Fibroblast of lung (primary cell): ENCODE measurements around the gene CDIP1. TPM values are rescaled to one million over a fixed set of nuclear protein-coding genes. Genes with fewer than 3 reads are reported as not detected.

ENCODE experiments used
- DNase-seq, 2 donors: peaks; one replicate each; pipeline versions ENCODE4 v3.0.0 to v3.0.0-alpha.2; 2010; ENCODE audit warnings: low read depth in 2 of 2
- H2AFZ ChIP-seq: 2 replicates; pipeline ENCODE4 v1.5.1; 2012; ENCODE audit warnings: low read length, control low read depth, inconsistent platforms
- H3K27ac ChIP-seq: 2 replicates; pipeline ENCODE4 v1.5.1; 2011; ENCODE audit warnings: low read length, control low read depth; ENCODE audit not compliant: insufficient read depth
- H3K27me3 ChIP-seq: 2 replicates; pipeline ENCODE4 v1.5.1; 2011; ENCODE audit warnings: mild to moderate bottlenecking, low read length; ENCODE audit not compliant: control insufficient read depth, insufficient read depth
- H3K36me3 ChIP-seq: 2 replicates; pipeline ENCODE4 v1.5.1; 2011; ENCODE audit warnings: low read length; ENCODE audit not compliant: control insufficient read depth, insufficient read depth
- H3K4me1 ChIP-seq: 2 replicates; pipeline ENCODE4 v1.5.1; 2011; ENCODE audit warnings: low read length; ENCODE audit not compliant: control insufficient read depth, insufficient read depth; ENCODE audit errors: extremely low read depth
- H3K4me2 ChIP-seq: 2 replicates; pipeline ENCODE4 v1.5.1; 2011; ENCODE audit warnings: low read length, control low read depth; ENCODE audit not compliant: insufficient read depth; ENCODE audit errors: extremely low read depth
- H3K4me3 ChIP-seq, 4 experiments: fragments of 200-600 bp in 1 of 4; sonication (generic) in 1 of 4; replicated peaks in 1 of 4; 2 replicates each; pipeline ENCODE4 v1.5.1; 2011 to 2016; ENCODE audit warnings: low read length in 4 of 4, low read depth in 3 of 4, mild to moderate bottlenecking in 3 of 4, control low read depth in 2 of 4, inconsistent platforms in 1 of 4, mixed read lengths in 1 of 4; ENCODE audit not compliant: insufficient read depth in 1 of 4; ENCODE audit errors: control extremely low read depth in 1 of 4
- H3K79me2 ChIP-seq: 2 replicates; pipeline ENCODE4 v1.5.1; 2012; ENCODE audit warnings: mild to moderate bottlenecking, low read length, inconsistent platforms; ENCODE audit not compliant: control insufficient read depth, insufficient read depth
- H3K9ac ChIP-seq: 2 replicates; pipeline ENCODE4 v1.5.1; 2011; ENCODE audit warnings: mild to moderate bottlenecking, low read length, control low read depth; ENCODE audit not compliant: insufficient read depth
- H3K9me3 ChIP-seq: 2 replicates; pipeline ENCODE4 v1.5.1; 2012; ENCODE audit warnings: low read depth, low read length; ENCODE audit not compliant: control insufficient read depth, insufficient read depth
- H4K20me1 ChIP-seq: 2 replicates; pipeline ENCODE4 v1.5.1; 2011; ENCODE audit warnings: low read length; ENCODE audit not compliant: control insufficient read depth, insufficient read depth; ENCODE audit errors: extremely low read depth
- CTCF ChIP-seq, 2 donors: IDR thresholded peaks in 1 of 2; conservative IDR thresholded peaks in 1 of 2; 1 replicate in 1 of 2; 2 replicates in 1 of 2; pipeline ENCODE4 v1.5.1; 2011 to 2012; ENCODE audit warnings: low read length in 2 of 2, control low read depth in 1 of 2, inconsistent platforms in 1 of 2, low read depth in 1 of 2, mild to moderate bottlenecking in 1 of 2
- EZH2 ChIP-seq: IDR thresholded peaks from 2 replicates; pipeline ENCODE4 v1.5.1; 2012; ENCODE audit warnings: low read length, control low read depth, mild to moderate bottlenecking; ENCODE audit errors: missing control alignments
- polyA plus RNA-seq, 2 donors: library from polyadenylated mRNA; depleted of rRNA in 1 of 2; stranded (reverse) in 1 of 2; unstranded in 1 of 2; fragments of >200 nt; gene quantifications; 2 replicates each; pipeline ENCODE4 v1.2.1, GENCODE V29; 2011 to 2012; ENCODE audit warnings: missing spikeins in 1 of 2
- total RNA-seq: library from RNA; depleted of rRNA; stranded (reverse); fragments of >200 nt; gene quantifications from 2 replicates; pipeline ENCODE4 v1.2.1, GENCODE V29; 2014

The CDIP1 gene
- total and polyA plus RNA-seq, 2 donors (not counting 1 experiment from before 2014, with no cell fraction given), result 6.3 to 12.2 TPM

GRCh38 chr16:4550591-4550990 is 12.0 kb upstream of the CDIP1 start:
- H3K79me2 ChIP-seq, result no peaks in the 10 kb centered on the region
- peak in 1 of 2 donors; percentile 12 for DNase-seq
- TF ChIP-seq CTCF (conservative IDR thresholded peaks at IDR 0.05 in 1 of 2, IDR thresholded peaks at IDR 0.05 in 1 of 2; ENCODE audit: low read depth in 1 of 2, low read length in 2 of 2) (no peak), EZH2 (no peak)
- H3K27me3 ChIP-seq, result peaks cover 20% of the 10 kb centered on the region
- no peak overlapping the region for H3K4me3 ChIP-seq
- H3K4me2 ChIP-seq, result no peak overlapping the region
- no peaks in the 10 kb centered on the region for H3K36me3 ChIP-seq
- H3K9me3 ChIP-seq, result no peaks in the 10 kb centered on the region
- no peaks in the 10 kb centered on the region for H4K20me1 ChIP-seq
- no peak overlapping the region for H3K27ac ChIP-seq
- H2AFZ ChIP-seq, result no peak overlapping the region
- H3K9ac ChIP-seq, result no peak overlapping the region
- no peaks in the 10 kb centered on the region for H3K4me1 ChIP-seq

DNA sequence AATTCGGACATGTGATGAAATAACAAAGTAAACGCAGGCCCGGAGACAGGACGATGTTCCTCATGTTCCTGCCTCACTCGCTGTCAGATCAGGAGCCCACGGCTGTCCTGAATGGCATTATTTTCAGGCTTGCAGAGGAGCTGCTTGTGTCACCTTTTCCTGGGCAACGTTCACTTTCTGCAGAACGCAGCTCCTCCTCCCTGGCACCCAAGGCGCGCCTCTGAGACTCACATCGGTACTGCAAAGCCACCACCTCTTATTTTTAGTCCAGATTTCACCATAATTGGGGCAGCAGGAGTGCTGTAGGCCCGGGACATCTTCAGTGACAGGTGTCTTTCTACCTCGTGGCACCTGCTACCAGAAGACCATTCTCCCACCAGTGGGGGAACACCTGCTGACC is 9.6 kb upstream of the CDIP1 start:
- Histone ChIP-seq H3K36me3 (no peaks in the 10 kb centered on the region), H4K20me1 (no peaks in the 10 kb centered on the region), H3K27ac (no peak overlapping the region), H2AFZ (no peak overlapping the region), H3K4me2 (no peak overlapping the region), H3K4me1 (no peaks in the 10 kb centered on the region), H3K4me3 (no peak overlapping the region), H3K27me3 (peaks cover 12% of the 10 kb centered on the region), H3K79me2 (no peaks in the 10 kb centered on the region), H3K9me3 (no peaks in the 10 kb centered on the region), H3K9ac (no peak overlapping the region)
- TF ChIP-seq CTCF (conservative IDR thresholded peaks at IDR 0.05 in 1 of 2, IDR thresholded peaks at IDR 0.05 in 1 of 2; ENCODE audit: low read depth in 1 of 2, low read length in 2 of 2) (no peak), EZH2 (no peak)
- DNase-seq, result no peak

DNA sequence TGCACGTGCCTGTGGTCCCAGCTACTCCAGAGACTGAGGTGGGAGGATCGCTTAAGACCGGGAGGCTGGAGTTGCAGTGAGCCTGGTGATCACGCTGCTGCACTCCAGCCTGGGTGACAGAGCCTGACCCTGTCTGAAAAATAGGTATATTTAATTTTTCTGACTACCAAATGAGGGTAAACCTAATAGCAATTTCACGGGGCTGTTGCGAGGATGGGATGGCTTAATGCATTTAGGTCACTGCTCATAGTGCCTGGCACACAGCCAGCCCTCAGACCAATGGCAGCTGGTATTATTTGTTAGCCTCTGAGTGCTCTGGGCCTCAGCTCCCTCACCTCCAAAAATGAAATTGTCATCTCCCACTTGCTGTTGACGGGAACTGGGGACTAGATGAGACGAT is 5.9 kb upstream of the CDIP1 start:
- Histone ChIP-seq H3K9me3 (no peaks in the 10 kb centered on the region), H3K4me3 (no peak overlapping the region), H3K4me1 (no peaks in the 10 kb centered on the region), H3K36me3 (no peaks in the 10 kb centered on the region), H3K27ac (no peak overlapping the region), H3K9ac (no peak overlapping the region), H3K27me3 (peaks cover 2% of the 10 kb centered on the region), H3K79me2 (no peaks in the 10 kb centered on the region), H3K4me2 (no peak overlapping the region), H2AFZ (no peak overlapping the region), H4K20me1 (no peaks in the 10 kb centered on the region)
- no peak for DNase-seq
- TF ChIP-seq CTCF (conservative IDR thresholded peaks at IDR 0.05 in 1 of 2, IDR thresholded peaks at IDR 0.05 in 1 of 2; ENCODE audit: low read depth in 1 of 2, low read length in 2 of 2) (no peak), EZH2 (no peak)
